Colonic mucosa (tissue), 4 donors: ENCODE measurements around the gene NSMF. TPM values are rescaled to one million over a fixed set of nuclear protein-coding genes. Genes with fewer than 3 reads are reported as not detected.

ENCODE experiments used
- DNase-seq: peaks from one replicate; pipeline ENCODE4 v3.0.0-alpha.2; 2020
- H3K27ac ChIP-seq: fragments of 200-600 bp; one replicate; pipeline ENCODE4 v1.8.0; 2021
- H3K27me3 ChIP-seq: fragments of 200-600 bp; one replicate; pipeline ENCODE4 v1.8.0; 2021
- H3K36me3 ChIP-seq: fragments of 200-600 bp; one replicate; pipeline ENCODE4 v1.8.0; 2021
- H3K4me1 ChIP-seq: fragments of 200-600 bp; one replicate; pipeline ENCODE4 v1.8.0; 2021; ENCODE audit warnings: mild to moderate bottlenecking
- H3K4me3 ChIP-seq: fragments of 200-600 bp; one replicate; pipeline ENCODE4 v1.8.0; 2021
- H3K9ac ChIP-seq, 2 donors: one replicate each; pipeline ENCODE4 v1.7.0; 2013; ENCODE audit warnings: control low read depth in 2 of 2, low read depth in 2 of 2, low read length in 2 of 2
- H3K9me3 ChIP-seq: fragments of 200-600 bp; one replicate; pipeline ENCODE4 v1.8.0; 2021
- intact Hi-C: fragments of 100-400 bp; cut with DNase I; formaldehyde crosslinking; loops from one replicate; pipeline ENCODE4 v1.14.1; 2022
- total RNA-seq, 2 donors: library from RNA; stranded (reverse); fragmentation: NEBNext Ultra II Directional in 1 of 2; extraction: Animal tissue kit (Norgen Biotek cat#: 25700) in 1 of 2; gene quantifications; one replicate each; pipeline ENCODE4 v1.2.1, GENCODE V29; 2021
- TF ChIP-seq, protein P1 (sequence below): fragments of 200-600 bp; IDR thresholded peaks from one replicate; pipeline ENCODE4 v1.8.0; 2022; ENCODE audit warnings: antibody characterized with exemption, mild to moderate bottlenecking
- donor health status: healthy.
- donor health status: DM: no; HTN: no; CAD: no.
- donor health status: DM: no; HTN: no; CAD: no.

NSMF gene
- total RNA-seq, 2 donors from 2014 or later, result 33.7 to 47.8 TPM

DNA sequence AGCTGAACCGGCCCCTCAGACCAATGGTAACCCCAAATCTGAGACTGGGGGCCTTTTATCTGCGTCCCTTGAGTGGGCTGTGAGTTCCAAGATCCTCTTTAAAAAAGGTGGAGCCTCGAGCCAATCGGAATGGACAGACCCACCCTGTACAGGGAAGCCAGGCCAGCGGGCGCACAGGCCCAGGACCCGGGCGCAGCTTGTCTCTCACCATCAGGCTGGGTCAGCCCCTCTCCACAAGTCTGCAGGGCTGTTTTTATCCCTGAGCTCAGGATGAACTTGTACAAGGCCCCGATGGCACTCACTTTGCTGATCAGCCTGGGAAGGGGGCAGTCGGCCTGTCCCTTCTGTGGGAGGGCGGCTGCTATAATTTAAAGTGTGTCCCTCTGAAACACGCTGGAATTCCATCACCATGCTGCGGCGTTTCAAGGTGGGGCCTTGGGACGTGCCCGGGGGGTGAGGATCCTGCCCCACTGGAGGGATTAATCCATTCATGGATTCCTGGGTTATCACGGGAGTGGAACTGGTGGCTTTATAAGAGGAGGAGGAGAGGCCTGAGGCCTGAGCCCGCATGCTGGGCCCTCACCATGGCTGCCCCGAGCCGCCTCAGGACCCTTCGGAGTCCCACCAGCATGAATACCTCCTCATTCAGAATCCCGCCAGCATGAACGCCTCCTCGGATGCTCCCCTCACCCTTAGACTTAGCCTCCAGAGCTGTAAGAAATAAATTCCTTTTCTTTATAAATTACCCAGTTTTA, 50.3 kb downstream of the NSMF start:
- TF ChIP-seq, protein P1, sequence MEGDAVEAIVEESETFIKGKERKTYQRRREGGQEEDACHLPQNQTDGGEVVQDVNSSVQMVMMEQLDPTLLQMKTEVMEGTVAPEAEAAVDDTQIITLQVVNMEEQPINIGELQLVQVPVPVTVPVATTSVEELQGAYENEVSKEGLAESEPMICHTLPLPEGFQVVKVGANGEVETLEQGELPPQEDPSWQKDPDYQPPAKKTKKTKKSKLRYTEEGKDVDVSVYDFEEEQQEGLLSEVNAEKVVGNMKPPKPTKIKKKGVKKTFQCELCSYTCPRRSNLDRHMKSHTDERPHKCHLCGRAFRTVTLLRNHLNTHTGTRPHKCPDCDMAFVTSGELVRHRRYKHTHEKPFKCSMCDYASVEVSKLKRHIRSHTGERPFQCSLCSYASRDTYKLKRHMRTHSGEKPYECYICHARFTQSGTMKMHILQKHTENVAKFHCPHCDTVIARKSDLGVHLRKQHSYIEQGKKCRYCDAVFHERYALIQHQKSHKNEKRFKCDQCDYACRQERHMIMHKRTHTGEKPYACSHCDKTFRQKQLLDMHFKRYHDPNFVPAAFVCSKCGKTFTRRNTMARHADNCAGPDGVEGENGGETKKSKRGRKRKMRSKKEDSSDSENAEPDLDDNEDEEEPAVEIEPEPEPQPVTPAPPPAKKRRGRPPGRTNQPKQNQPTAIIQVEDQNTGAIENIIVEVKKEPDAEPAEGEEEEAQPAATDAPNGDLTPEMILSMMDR, result no peak
- no peaks in the 10 kb centered on the region for H3K9me3 ChIP-seq
- no peaks in the 10 kb centered on the region for H3K36me3 ChIP-seq
- no peak overlapping the region for H3K27ac ChIP-seq
- intact Hi-C loops, result loop anchor here (5.0 kb wide), 1 partner anchor 107 kb away; the partner anchor contains the start of gene NRARP
- H3K4me1 ChIP-seq, result peaks cover 26% of the 10 kb centered on the region
- DNase-seq, result no peak
- no peaks in the 10 kb centered on the region for H3K27me3 ChIP-seq
- H3K9ac ChIP-seq, result no peak overlapping the region
- H3K4me3 ChIP-seq, result no peak overlapping the region

DNA sequence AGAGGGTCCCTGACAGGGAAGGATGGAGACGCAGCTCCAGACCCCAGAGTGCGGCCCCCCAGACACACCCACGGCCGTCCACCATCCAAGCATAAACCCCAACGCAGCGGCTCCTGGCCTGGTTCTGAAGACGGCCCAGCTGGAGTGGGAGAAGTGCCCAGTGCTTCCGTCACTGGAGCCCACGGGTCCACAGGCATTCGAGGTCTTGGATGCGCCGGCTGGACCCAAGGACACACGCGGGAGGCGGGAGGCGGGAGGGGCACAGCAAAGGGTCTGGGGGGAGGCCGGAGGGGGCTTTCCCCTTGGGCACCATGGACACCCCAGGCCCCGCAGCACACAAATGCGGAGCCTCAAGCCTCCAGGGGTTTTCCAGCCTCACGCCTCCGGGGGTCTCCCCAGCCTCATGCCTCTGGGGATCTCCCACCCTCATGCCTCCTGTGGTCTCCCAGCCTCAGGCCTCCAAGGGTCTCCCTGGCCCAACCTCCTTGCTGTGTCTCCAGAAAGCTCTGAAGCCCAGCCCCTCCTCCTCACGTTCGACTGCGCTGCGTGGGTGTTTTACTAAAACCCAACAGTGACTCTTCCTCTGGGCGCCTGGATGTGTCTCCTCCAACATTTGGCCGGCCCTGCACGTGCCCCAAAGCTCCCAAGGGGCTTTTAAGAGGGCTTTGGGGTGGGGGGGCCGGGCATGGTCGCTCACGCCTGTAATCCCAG, 51.4 kb downstream of the NSMF start:
- TF ChIP-seq, protein P1, result no peak
- Histone ChIP-seq H3K27ac (no peak overlapping the region), H3K9ac (peak overlapping the region; percentile 63 to 87), H3K27me3 (no peaks in the 10 kb centered on the region), H3K4me3 (peak overlapping the region; percentile 34), H3K4me1 (peaks cover 26% of the 10 kb centered on the region), H3K36me3 (no peaks in the 10 kb centered on the region), H3K9me3 (no peaks in the 10 kb centered on the region)
- DNase-seq, result no peak
- intact Hi-C loops, result loop anchor here (2.0 to 5.0 kb wide), 2 partner anchors 105 to 121 kb away; partner anchors contain the start of gene NRARP

GRCh38 chr9:137406876-137407589, 52.1 kb downstream of the NSMF start:
- Histone ChIP-seq H3K36me3 (no peaks in the 10 kb centered on the region), H3K4me3 (peak overlapping the region; percentile 34), H3K9me3 (no peaks in the 10 kb centered on the region), H3K4me1 (peaks cover 21% of the 10 kb centered on the region), H3K27ac (peak overlapping the region; percentile 23), H3K27me3 (no peaks in the 10 kb centered on the region), H3K9ac (peak overlapping the region; percentile 63 to 87)
- intact Hi-C loops, result loop anchor here (2.0 to 5.0 kb wide), 2 partner anchors 105 to 120 kb away; partner anchors contain the start of gene NRARP
- TF ChIP-seq, protein P1, result peak; percentile 81
- peak; percentile 76 for DNase-seq

DNA sequence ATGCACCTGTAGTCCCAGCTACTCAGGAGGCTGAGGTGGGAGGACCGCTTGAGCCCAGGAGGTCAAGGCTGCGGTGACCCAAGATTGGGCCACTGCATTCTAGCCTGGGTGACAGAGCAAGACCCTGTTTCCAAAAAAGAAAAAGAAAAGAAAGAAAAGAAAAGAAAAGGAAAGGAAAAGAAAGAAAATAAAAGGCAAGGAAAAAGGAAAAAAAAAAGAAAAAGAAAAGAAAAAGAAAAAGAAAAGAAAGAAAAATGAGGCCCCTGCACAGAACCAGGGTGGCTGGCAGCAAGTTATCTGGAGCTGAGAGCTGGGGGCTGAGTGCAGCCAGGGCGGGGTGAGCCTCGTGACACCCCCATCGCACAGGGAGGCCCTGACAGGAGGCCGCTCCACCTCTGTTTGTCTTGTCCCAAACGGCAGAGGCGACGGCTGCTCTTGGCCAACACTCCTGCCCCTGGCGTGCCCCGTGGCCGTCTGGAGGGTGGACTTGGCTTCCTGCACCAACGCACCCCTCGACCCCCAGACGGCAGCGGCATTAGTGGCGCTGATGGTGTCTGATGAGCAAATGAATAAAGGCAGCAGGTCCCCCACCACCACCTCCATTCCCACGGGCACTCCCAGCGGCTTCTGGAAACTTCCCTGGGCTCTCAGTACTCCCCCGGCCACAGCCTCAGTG, 52.9 kb downstream of the NSMF start:
- H3K27me3 ChIP-seq, result no peaks in the 10 kb centered on the region
- TF ChIP-seq, protein P1, result no peak
- no peaks in the 10 kb centered on the region for H3K9me3 ChIP-seq
- intact Hi-C loops, result loop anchor here (2.0 to 5.0 kb wide), 2 partner anchors 104 to 119 kb away; partner anchors contain the start of gene NRARP
- peak; percentile 65 for DNase-seq
- peak overlapping the region; percentile 23 for H3K27ac ChIP-seq
- no peaks in the 10 kb centered on the region for H3K36me3 ChIP-seq
- H3K4me1 ChIP-seq, result peaks cover 18% of the 10 kb centered on the region
- H3K9ac ChIP-seq, result peak overlapping the region; percentile 63 to 87
- peak overlapping the region; percentile 34 for H3K4me3 ChIP-seq
